SK-N-SH (cell line): Measurements from ENCODE around the gene CBX8. TPM values are rescaled to one million over a fixed set of nuclear protein-coding genes. Genes with fewer than 3 reads are reported as not detected.

ENCODE experiments used
- CTCF ChIA-PET: fragments of 300-600, 350-600 bp; formaldehyde crosslinking; extraction: SDS; loops from one replicate; lab custom pipeline; 2021; lab: Yijun Ruan, JAX
- POLR2A ChIA-PET: fragments of 350-600 bp; sonication (Branson Sonifier 250); formaldehyde crosslinking; extraction: SDS; loops from one replicate; lab custom pipeline; 2020; ENCODE audit warnings: antibody characterized with exemption, inconsistent platforms; lab: Yijun Ruan, JAX
- DNase-seq: peaks from one replicate; pipeline ENCODE4 v3.0.0; 2012
- H2AFZ ChIP-seq: fragments of 200-600 bp; sonication (generic); 2 replicates; pipeline ENCODE4 v1.8.1; 2016; ENCODE audit warnings: antibody characterized with exemption, mild to moderate bottlenecking, low read depth
- H3F3A ChIP-seq: fragments of 200-600 bp; sonication (generic); replicated peaks from 2 replicates; pipeline ENCODE3; 2016; ENCODE audit warnings: antibody characterized with exemption, mild to moderate bottlenecking; ENCODE audit not compliant: insufficient read depth
- H3K27ac ChIP-seq, 2 experiments: fragments of 200-500 bp in 1 of 2; fragments of 200-600 bp in 1 of 2; sonication (Bioruptor generic) in 1 of 2; sonication (generic), shearing (Covaris generic) in 1 of 2; 2 replicates each; pipeline versions ENCODE4 v1.5.1 to v1.6.1; 2014 to 2016; ENCODE audit warnings: low read depth in 2 of 2, inconsistent platforms in 1 of 2, low read length in 1 of 2, mild to moderate bottlenecking in 1 of 2, mixed read lengths in 1 of 2
- H3K27me3 ChIP-seq: fragments of 200-600 bp; sonication (generic), shearing (Covaris generic); 2 replicates; pipeline ENCODE4 v1.6.1; 2016; ENCODE audit warnings: mixed run types; ENCODE audit not compliant: insufficient read depth
- H3K36me3 ChIP-seq, 2 experiments: fragments of 200-500 bp in 1 of 2; fragments of 200-600 bp in 1 of 2; sonication (Bioruptor generic) in 1 of 2; sonication (generic) in 1 of 2; replicated peaks in 1 of 2; 2 replicates each; pipeline versions ENCODE3 to v1.5.1; 2014 to 2016; ENCODE audit warnings: low read length in 1 of 2, mild to moderate bottlenecking in 1 of 2; ENCODE audit not compliant: insufficient read depth in 2 of 2, control insufficient read depth in 1 of 2
- H3K4me1 ChIP-seq, 2 experiments: fragments of 200-500 bp in 1 of 2; fragments of 200-600 bp in 1 of 2; sonication (Bioruptor generic) in 1 of 2; sonication (generic), shearing (Covaris generic) in 1 of 2; 2 replicates each; pipeline versions ENCODE4 v1.5.1 to v1.6.1; 2014 to 2016; ENCODE audit warnings: low read depth in 1 of 2, low read length in 1 of 2, mixed run types in 1 of 2; ENCODE audit not compliant: insufficient read depth in 2 of 2, control insufficient read depth in 1 of 2
- H3K4me2 ChIP-seq: fragments of 200-600 bp; sonication (generic), shearing (Covaris generic); 2 replicates; pipeline ENCODE4 v1.6.1; 2017; ENCODE audit warnings: mixed run types
- H3K4me3 ChIP-seq, 2 experiments: fragments of 200-500 bp in 1 of 2; fragments of 200-600 bp in 1 of 2; sonication (Bioruptor generic) in 1 of 2; sonication (generic), shearing (Covaris generic) in 1 of 2; 2 replicates each; pipeline versions ENCODE4 v1.5.1 to v1.8.1; 2014 to 2016; ENCODE audit warnings: low read depth in 2 of 2, inconsistent platforms in 1 of 2, low read length in 1 of 2, mild to moderate bottlenecking in 1 of 2, mixed read lengths in 1 of 2, moderate library complexity in 1 of 2
- H3K79me2 ChIP-seq: fragments of 200-600 bp; sonication (generic); 2 replicates; pipeline ENCODE4 v1.8.1; 2017; ENCODE audit warnings: mild to moderate bottlenecking; ENCODE audit not compliant: insufficient read depth
- H3K9ac ChIP-seq: fragments of 200-600 bp; sonication (generic); 2 replicates; pipeline ENCODE4 v1.6.1; 2017; ENCODE audit warnings: mixed run types
- H3K9me2 ChIP-seq: fragments of 200-600 bp; sonication (generic); 2 replicates; pipeline ENCODE4 v1.6.1; 2017; ENCODE audit warnings: mixed run types
- H3K9me3 ChIP-seq: fragments of 200-600 bp; sonication (generic); 2 replicates; pipeline ENCODE4 v1.6.1; 2017; ENCODE audit warnings: mixed run types, mild to moderate bottlenecking, moderate library complexity
- H4K20me1 ChIP-seq: fragments of 200-600 bp; sonication (generic); 2 replicates; pipeline ENCODE4 v1.6.1; 2017; ENCODE audit warnings: mild to moderate bottlenecking, mixed run types; ENCODE audit not compliant: insufficient read depth
- CHD2 ChIP-seq: fragments of 150-350 bp; IDR thresholded peaks from 2 replicates; pipeline ENCODE4 v1.6.1; 2018; ENCODE audit warnings: low read length; ENCODE audit not compliant: partially characterized antibody
- CTCF ChIP-seq: fragments of 200-600 bp; sonication (generic); IDR thresholded peaks from 2 replicates; pipeline ENCODE4 v1.6.1; 2017; ENCODE audit warnings: antibody characterized with exemption, mild to moderate bottlenecking, moderate library complexity
- ELF1 ChIP-seq: IDR thresholded peaks from 2 replicates; pipeline ENCODE4 v1.4.0; 2012
- FOSL2 ChIP-seq: IDR thresholded peaks from 2 replicates; pipeline ENCODE4 v1.4.0; 2012; ENCODE audit warnings: low read depth, mild to moderate bottlenecking, moderate library complexity, borderline replicate concordance
- FOXM1 ChIP-seq: IDR thresholded peaks from 2 replicates; pipeline ENCODE4 v1.4.0; 2012; ENCODE audit warnings: low read depth, mild to moderate bottlenecking
- GATA2 ChIP-seq: sonication (generic); formaldehyde crosslinking; IDR thresholded peaks from 2 replicates; pipeline ENCODE4 v1.5.0; 2020; ENCODE audit warnings: mild to moderate bottlenecking, missing genetic modification reagents
- JUND ChIP-seq: IDR thresholded peaks from 2 replicates; pipeline ENCODE4 v1.4.0; 2012
- MAX ChIP-seq: IDR thresholded peaks from 2 replicates; pipeline ENCODE4 v1.4.0; 2012; ENCODE audit warnings: low read depth
- MXI1 ChIP-seq: IDR thresholded peaks from 2 replicates; pipeline ENCODE4 v1.6.1; 2012; ENCODE audit warnings: mild to moderate bottlenecking, low read depth, low read length, improper control_type of control experiment
- NRF1 ChIP-seq: IDR thresholded peaks from 2 replicates; pipeline ENCODE4 v1.6.1; 2012; ENCODE audit warnings: low read depth, mild to moderate bottlenecking, low read length
- POLR2AphosphoS5 ChIP-seq: IDR thresholded peaks from 2 replicates; pipeline ENCODE4 v1.6.1; 2012; ENCODE audit warnings: low read depth, low read length
- RAD21 ChIP-seq: IDR thresholded peaks from 2 replicates; pipeline ENCODE4 v1.6.1; 2012; ENCODE audit warnings: mild to moderate bottlenecking, low read length
- RCOR1 ChIP-seq: fragments of 150-350 bp; IDR thresholded peaks from 2 replicates; pipeline ENCODE4 v1.6.1; 2017; ENCODE audit warnings: antibody characterized with exemption, low read length
- USF2 ChIP-seq: fragments of 150-350 bp; IDR thresholded peaks from 2 replicates; pipeline ENCODE4 v1.6.1; 2017; ENCODE audit warnings: antibody characterized with exemption, low read length, low read depth, borderline replicate concordance
- WGBS: methylation state at CpG from one replicate; pipeline ENCODE4 v1.1.6; 2017; ENCODE audit warnings: low lambda C conversion rate; 5-methylcytosine and 5-hydroxymethylcytosine counted together
- polyA plus RNA-seq, 3 experiments: library from polyadenylated mRNA; depleted of rRNA; stranded (reverse); fragments of >200 nt; gene quantifications; 2 replicates each; pipeline ENCODE4 v1.2.3, GENCODE V29; 2012
- TF ChIP-seq, protein P1 (sequence below): fragments of 150-350 bp; IDR thresholded peaks from 2 replicates; pipeline ENCODE4 v1.6.1; 2016; ENCODE audit warnings: mild to moderate bottlenecking, low read depth, low read length

Gene CBX8
- polyA plus RNA-seq, 1 of the 3 experiments (the other 2 are of a cell fraction): 2.9 TPM

GRCh38 chr17:79824893-79825579, 28.2 kb upstream of the CBX8 start:
- no peaks in the 10 kb centered on the region for H3K9me2 ChIP-seq
- no peak overlapping the region for H3K27ac ChIP-seq
- no peak overlapping the region for H3K9ac ChIP-seq
- peaks cover 4% of the 10 kb centered on the region for H3F3A ChIP-seq
- no peaks in the 10 kb centered on the region for H3K9me3 ChIP-seq
- H3K36me3 ChIP-seq: no peaks in the 10 kb centered on the region
- no peak overlapping the region for H3K4me3 ChIP-seq
- 64% methylated on average over 6 of the region's 6 CpGs for WGBS
- CTCF ChIA-PET: interaction anchor here (0.6 to 2.9 kb wide), 9 partner anchors 10 to 167 kb away, joined by 3 to 16 read pairs (median 3); no protein-coding TSS in a partner anchor
- no peak overlapping the region for H3K4me2 ChIP-seq
- H3K79me2 ChIP-seq: no peaks in the 10 kb centered on the region
- H4K20me1 ChIP-seq: no peaks in the 10 kb centered on the region
- H3K27me3 ChIP-seq: no peaks in the 10 kb centered on the region
- peaks cover 0 to 13% of the 10 kb centered on the region in 2 experiments; a peak in 2 of 4 replicates for H3K4me1 ChIP-seq
- POLR2A ChIA-PET: interaction anchor here (0.8 to 1.2 kb wide), 2 partner anchors 8 to 14 kb away, joined by 3 read pairs; no protein-coding TSS in a partner anchor
- no peak for DNase-seq
- H2AFZ ChIP-seq: no peak overlapping the region
- TF ChIP-seq NRF1 (no peak), GATA2 (CRISPR knock-in tag) (no peak), POLR2AphosphoS5 (no peak), USF2 (no peak), MXI1 (no peak), CHD2 (no peak), RCOR1 (no peak), ELF1 (no peak), FOSL2 (no peak)

- H3K9ac ChIP-seq: no peak overlapping the region
- no peaks in the 10 kb centered on the region for H3K27me3 ChIP-seq
- H2AFZ ChIP-seq: no peak overlapping the region
- ChIA-PET CTCF (interaction anchor here (0.9 to 2.9 kb wide), 5 partner anchors 11 to 168 kb away, joined by 3 to 16 read pairs (median 3); partner anchors contain the start of gene CBX4), POLR2A (no interaction called here)
- no peak for DNase-seq
- no peaks in the 10 kb centered on the region for H3K9me2 ChIP-seq
- H3K4me1 ChIP-seq: peaks cover 0 to 11% of the 10 kb centered on the region in 2 experiments; a peak in 2 of 4 replicates
- no peaks in the 10 kb centered on the region for H4K20me1 ChIP-seq
- H3K9me3 ChIP-seq: no peaks in the 10 kb centered on the region
- no peaks in the 10 kb centered on the region for H3F3A ChIP-seq
- WGBS: 90% methylated on average over 17 of the region's 17 CpGs
- no peak for TF ChIP-seq FOXM1
- no peak for TF ChIP-seq GATA2 (CRISPR knock-in tag)
- no peak for TF ChIP-seq CTCF
- TF ChIP-seq, protein P1, sequence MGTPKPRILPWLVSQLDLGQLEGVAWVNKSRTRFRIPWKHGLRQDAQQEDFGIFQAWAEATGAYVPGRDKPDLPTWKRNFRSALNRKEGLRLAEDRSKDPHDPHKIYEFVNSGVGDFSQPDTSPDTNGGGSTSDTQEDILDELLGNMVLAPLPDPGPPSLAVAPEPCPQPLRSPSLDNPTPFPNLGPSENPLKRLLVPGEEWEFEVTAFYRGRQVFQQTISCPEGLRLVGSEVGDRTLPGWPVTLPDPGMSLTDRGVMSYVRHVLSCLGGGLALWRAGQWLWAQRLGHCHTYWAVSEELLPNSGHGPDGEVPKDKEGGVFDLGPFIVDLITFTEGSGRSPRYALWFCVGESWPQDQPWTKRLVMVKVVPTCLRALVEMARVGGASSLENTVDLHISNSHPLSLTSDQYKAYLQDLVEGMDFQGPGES: no peak
- no peak for TF ChIP-seq RAD21
- no peak for TF ChIP-seq MAX
- no peak for TF ChIP-seq POLR2AphosphoS5
- TF ChIP-seq JUND: no peak
- no peaks in the 10 kb centered on the region for H3K36me3 ChIP-seq
- no peak overlapping the region for H3K4me2 ChIP-seq
- no peaks in the 10 kb centered on the region for H3K79me2 ChIP-seq
- no peak overlapping the region for H3K4me3 ChIP-seq
- no peak overlapping the region for H3K27ac ChIP-seq
Measured at GRCh38 chr17:79824234-79824633, 27.4 kb upstream of the CBX8 start.
